Hematopoietic multipotent progenitor cell treated with erythropoietin and hydrocortisone succinate and interleukin-3 and kit ligand, for 8 days (in vitro differentiated cells): ENCODE results near the gene DNAJC5G.
"Not testable (repeated sequence)": the region's sequence is repeated elsewhere in the genome, so short reads cannot be mapped to it uniquely, and the experiment has no call there.

Experiments used
- DNase-seq: peaks from one replicate; pipeline ENCODE4 v3.0.0-alpha.2; 2015

The DNAJC5G gene

DNA sequence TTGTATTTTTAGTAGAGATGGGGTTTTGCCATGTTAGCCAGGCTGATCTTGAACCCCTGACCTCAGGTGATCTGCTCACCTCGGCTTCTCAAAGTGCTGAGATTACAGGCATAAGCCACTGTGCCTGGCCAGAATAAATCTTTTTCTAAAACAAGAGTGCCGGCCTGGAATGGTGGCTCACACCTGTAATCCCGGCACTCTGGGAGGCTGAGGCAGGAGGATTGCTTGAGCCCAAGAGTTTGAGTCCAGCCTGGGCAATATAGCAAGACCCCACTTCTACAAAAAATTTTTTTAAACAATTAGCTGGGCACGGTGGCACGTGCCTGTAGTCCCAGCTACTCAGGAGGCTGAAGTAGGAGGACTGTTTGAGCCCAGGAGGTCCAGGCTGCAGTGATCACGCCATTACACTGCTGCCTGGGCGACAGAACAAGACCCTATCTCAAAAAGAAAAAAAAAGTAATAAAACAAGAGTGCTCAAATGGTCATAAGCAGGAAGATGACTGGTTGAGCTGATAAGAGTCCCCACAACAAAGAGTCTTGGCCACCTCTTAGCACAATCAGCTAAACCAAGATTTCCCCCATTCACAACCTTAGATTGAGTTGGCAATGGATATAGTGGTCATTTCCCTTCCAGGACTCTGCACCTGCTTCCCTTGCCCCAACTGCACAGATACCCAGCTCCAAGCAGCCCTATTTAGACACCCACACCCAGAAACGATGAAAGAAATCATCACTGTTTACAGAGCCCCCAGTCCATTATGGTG, 38.8 kb downstream of the DNAJC5G start:
- no peak for DNase-seq

DNA sequence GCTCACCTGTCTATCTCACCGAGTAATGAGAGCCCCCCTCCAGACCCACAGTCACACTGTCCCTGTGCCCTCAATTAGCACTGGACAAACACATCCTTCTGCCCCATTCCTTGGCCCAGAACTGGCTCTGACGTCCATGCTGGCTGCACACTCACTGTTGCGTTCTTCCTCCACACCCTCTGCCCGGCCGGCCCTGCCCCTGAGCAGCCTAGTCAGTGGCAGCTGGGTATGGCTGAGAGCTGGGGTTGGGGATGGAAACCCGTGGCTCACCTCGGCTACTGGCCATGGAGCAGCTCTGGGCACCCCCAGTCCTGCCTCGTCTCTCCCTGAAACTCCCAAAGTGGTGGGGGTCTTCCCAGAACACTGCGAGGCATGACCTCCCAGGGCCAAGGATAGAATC, 39.5 kb downstream of the DNAJC5G start:
- no peak for DNase-seq

DNA sequence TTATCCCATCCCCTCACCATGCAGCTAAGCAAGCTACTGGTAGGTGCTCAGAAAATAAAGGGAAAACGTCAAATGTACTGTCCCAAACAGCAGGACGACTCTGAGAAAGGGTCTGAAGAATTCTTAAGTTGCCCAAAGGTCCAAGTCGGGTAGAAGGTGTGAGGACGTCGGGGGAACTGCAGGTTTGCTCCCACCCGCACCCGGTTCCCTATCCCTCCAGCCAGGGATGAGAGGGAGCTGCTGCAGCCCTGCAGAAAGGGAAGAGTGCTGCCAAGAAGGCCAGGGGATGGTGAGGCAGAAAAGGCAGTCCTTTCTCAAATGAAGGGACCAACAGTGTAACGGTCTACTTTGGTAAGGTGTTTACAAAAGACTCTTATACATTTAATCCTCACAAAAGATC, 39.9 kb downstream of the DNAJC5G start:
- DNase-seq: no peak

DNA sequence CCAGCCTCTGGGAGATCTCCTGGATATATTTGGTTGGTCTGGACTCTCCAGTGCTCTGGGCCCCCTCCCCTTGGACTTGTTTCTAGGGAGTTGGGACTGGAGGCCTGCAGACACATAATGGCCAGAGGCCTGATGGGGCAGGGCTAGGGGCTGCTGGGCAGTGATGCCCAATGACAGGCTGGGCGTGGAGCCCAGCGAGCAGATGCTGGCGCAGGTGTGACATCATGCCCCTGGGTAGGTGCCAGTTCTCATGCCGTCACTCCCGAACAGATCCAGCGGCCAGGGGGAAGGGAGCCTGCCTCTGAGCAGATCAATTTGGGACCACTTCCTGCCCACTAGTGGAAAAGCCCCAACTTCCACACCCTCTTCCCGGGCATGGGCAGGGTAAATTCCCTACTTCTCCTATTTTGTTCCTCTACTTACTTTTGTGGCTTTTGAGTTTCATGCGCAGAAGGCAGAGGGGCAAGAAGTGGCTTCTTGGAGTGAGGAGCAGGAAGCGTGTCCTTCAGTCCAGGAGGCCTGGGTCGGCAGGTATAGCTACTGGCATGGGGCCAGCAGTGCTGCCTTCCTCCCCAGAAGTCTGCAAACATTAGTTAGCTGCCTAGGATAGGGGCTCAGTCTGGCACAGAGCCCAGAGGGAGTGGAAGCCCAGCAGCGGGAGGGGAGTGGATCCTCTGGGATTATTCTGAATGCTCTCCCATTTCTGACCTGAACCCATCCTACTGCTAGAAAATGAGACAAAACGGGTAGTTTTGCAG, 41.6 kb downstream of the DNAJC5G start:
- DNase-seq: no peak

DNA sequence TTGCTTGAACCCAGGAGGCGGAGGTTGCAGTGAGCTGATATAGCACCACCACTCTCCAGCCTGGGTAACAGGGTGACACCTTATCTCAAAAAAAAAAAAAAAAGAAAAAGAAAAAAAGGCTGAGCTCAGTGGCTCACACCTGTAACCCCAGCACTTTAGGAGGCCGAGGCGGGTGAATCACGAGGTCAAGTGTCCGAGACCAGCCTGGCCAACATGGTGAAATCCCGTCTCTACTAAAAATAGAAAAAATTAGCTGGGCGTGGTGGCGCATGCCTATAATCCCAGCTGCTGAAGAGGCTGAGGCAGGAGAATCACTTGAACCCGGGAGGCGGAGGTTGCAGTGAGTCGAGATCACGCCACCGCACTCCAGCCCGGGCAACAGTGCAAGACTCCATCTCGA, 44.6 kb downstream of the DNAJC5G start:
- DNase-seq: not testable (repeated sequence)

DNA sequence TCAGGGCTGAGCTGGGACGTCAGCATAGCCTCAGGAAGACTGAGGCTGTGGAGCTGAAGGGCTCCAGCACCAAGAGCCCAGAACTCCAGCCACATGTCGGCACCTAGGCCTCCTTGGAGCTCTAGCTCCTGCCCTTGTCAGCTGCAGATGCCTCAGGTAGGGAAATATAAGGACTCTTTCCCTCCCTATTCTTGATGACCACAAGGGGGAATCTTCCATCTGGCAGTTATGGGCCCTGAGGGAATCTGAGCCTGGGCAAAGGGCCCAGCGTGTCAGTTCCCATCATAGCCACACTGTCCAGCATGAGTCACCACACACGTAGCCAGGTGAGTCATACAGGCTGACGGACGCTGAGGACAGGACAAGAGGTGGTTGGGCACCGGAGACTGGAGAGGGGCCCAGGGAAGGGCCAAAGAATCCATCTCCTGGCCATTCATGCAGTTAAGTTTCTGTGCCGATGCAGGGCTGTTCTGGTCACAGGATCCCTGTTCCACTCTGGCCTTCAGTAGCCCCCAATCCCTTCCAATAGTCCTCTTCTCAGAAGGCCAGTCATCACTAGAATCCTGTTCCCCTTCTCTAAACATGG, 45.8 kb downstream of the DNAJC5G start:
- peak; percentile 66 for DNase-seq

DNA sequence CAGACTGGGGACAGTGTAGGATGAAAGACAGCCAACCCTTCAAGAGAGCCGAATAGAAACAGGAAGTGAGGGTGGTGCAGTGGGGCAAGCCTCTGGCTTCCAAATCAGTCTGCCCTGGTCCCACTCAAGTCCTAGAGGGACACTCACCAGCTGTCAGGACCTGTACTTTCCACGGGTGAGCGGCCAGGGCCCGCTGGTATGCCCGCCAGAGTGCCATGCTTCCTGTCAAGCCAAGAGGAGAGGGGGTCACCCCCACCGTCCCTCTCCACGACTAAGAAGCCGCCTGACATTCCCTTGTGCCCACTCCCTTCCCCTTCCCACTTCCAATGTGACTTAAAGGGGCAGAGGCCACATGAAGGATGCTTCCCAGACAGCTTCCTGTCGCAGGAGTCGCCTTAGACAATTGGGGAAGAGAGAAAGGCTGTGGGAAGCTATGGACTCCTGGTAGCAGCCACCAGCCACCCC, 47.1 kb downstream of the DNAJC5G start:
- peak; percentile 18 for DNase-seq

DNA sequence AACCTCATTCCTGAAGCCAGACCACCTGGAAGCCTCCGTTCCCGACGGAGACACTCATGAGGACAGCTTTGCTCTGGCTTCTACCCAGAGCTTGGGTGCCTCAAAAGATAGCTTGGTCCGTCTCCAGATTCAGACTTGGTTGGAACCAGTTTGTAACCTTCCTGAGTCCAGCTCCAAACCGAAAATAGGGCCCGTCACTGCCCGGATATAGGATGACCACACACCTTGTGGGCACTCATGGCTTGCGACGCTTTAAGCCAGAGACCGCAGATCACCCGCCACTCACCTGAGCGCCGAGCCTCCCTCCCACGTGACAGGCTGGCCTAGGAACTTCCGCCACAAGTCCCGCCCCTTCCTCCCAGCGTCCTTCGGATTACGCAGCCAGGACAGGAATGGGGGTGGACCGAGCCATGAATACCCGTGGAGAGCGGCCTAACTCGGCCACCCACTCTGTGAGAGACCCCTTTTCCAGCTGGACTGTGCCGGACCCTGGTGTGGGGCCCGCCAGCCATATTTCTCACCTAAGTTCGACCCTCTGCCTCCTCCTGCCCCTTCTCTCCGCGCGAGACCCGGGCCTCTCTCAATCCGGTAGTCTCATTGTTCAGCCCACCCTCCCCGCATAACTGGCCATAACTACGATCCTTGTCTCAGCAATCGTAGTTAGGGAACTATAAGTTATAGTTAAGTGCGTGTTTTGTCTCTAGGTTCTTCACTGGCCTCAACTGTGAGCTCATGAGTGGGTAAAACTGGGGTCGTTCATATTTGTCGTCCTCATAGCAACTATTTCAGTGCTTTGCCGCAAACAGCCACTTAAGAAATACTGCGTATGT, 47.7 kb downstream of the DNAJC5G start, which contains the start of gene MPV17:
TSS of gene MPV17 (minus strand) at position 332 of the 830 bp plus-strand sequence. CDS start 580 bp downstream, outside the sequence.
- DNase-seq: peak; percentile 94

DNA sequence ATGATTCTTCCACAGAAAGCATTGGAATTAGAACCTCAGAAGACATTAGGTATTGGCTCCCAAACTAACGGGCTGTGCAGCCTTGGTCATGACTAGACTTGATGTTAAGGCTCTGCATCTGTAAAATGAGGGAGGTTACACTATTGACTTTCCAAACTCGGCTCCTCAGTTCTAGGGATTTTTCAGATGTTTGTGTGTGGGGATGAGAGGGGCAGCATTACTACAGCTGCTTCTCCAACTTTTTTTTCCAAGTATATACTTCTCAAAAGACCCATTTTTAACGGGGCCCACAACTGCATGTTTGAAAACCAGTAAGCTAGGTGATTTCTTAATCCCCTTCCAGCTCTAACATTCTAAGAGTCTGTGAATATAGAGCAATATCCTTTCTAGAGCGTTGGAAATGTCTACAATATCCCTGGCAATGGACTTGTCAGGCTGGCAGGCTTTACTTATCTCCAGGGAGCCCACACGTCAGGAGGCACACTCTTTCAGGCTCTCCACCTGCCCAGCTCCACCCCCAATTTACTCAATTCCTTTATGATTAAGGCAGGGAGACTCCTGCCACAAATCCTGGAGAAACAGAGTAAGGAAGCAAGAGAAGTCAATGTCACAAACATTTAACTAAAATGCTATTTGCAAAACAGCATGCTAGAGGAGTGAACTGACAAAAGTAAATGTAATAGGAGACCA, 48.5 kb downstream of the DNAJC5G start:
- peak; percentile 36 for DNase-seq

DNA sequence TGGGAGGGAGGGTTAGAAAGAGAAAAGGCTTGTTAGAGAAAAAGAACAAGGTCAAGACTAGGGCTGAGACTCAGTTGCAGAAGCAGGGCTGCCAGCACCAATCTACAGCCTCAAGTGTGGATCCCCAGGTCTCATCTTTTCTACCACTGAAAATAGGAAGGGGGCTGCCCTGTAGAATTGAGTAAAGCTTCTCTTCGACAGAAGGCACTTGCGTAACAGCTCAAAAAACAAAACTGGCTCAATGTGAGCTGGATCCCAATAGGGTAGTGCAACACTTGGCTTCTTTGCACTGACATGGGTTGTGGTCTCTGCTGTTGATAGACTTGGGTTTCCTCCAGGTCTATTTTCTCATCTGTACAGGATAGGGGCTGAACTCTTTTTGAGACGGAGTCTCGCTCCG, 49.5 kb downstream of the DNAJC5G start:
- no peak for DNase-seq
